Measurements from ENCODE around the gene ADH4.

ADH4 gene

DNA sequence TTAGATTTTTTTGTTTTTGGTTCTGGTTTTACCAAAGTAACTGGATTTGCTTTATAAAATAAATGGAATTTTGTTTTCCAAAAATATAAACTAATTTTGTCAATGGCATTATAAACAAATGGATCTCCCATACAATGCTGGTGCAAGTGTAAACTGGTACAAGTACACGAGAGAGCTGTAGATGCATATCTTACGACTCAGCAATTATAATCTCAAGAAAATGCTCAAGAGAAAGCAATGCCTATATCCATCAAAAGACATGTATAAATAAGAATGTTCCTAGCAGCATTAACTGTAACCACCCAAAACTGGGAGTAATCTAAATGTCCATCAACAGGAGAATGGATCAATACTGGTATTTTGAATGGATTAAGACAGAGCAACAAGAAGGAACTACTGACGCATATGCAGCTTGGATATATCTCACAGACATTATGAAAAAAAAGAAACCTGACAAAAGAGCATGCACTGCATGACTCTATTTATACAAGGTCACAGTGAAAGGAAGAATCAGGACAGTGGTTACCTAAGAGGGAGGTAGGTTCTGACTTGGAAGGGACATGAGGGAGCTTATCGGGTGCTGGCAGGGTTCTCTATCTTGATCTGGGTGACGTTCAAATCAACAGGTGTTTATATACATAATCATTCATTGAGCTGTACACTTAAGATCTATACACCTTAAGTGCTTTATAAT lies 65.0 kb downstream of the ADH4 start:
- DNase-seq, result no peak

DNA sequence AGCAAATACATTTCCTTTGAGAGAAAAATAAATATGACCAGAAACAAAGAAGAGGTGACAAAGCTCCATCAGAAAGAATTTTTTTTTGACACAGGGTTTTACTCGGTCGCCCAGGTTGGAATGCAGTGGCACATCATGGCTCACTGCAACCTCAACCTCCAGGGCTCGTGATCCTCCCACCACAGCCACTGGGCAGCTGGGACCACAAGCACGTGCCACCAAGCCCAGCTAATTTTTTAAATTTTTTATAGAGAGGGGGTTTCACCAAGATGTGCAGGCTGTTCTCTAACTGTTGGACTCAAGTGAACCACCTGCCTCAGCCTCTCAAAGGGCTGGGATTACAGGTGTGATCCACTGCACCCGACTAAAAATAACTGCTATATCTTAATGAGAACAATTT lies 65.8 kb downstream of the ADH4 start:
- DNase-seq, result no peak

DNA sequence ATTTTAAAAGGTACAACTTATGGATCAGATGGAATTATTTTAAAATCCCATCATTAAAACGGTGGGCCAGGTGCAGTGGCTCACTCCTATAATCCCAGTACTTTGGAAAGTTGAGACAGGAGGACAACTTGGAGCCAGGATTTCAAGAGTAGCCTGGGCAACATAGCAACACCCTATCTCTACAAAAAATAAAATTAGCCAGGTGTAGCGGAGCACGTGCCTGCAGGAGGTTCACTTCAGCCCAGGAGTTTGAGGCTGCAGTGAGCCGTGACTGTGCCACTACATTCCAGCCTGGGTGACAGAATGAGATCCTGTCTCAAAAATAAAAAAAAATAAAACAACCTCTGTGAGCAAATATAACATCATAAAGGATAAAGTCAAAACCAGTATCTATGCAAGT lies 66.9 kb downstream of the ADH4 start:
- no peak for DNase-seq

DNA sequence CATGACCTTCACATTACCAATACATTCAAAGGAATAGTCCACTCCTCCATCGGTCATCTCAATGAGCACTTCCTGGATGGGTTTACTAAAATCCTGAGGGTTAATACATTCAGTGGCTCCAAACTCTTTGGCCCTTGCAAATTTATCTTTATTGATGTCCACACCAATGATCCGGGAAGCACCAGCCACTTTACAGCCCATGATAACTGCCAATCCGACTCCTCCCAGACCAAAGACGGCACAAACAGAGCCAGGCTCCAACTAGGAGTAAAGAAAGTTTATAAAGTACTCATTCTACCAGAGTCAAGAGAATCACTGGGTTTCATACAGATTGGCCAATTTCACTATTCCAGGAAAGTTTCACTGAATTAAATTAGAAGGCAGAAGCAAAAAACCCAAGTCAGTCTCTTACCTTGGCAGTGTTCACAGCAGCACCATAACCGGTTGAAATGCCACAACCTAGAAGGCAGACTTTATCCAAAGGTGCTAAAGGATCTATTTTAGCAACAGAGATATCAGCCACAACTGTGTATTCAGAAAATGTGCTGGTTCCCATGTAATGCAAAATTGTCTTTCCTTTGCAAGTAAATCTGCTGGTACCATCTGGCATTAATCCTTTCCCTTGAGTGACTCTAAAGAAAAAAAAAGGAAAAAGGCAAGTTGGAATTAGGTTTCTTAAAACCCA lies 67.7 kb downstream of the ADH4 start:
- no peak for DNase-seq

DNA sequence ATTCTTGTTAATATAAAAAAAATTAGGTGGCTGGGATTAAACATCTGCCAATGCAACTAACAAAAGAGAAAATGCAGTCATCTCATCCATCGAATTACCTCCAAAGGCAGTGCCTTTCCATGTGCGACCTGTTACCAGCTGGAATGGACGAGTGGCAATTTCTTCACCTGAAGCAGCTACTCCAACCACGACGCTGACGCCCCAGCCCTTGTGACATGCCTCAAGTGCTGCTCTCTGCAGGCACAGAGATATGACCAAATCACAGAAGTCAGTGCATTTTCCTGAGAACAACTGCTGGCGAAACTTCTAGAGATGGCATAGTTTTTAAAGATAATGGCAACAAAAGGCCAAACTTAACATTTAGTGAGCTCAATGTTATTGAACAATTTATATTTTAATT lies 69.3 kb downstream of the ADH4 start:
- no peak for DNase-seq

Data from NCI-H748 treated with DMSO at 0.1 percent for 48 hours (cell line).